Keratinocyte (primary cell): ENCODE results near the gene BRINP3. TPM values are rescaled to one million over a fixed set of nuclear protein-coding genes. Genes with fewer than 3 reads are reported as not detected.

Source experiments
- DNase-seq: peaks from one replicate; pipeline ENCODE4 v3.0.0-alpha.2; 2011; ENCODE audit warnings: low read depth, missing footprints, low spot score
- FAIRE-seq: peaks from 2 replicates; lab custom pipeline; 2011; peaks lifted over from hg19 to GRCh38; lab: Jason Lieb, UNC
- H2AFZ ChIP-seq: 2 replicates; pipeline ENCODE4 v1.6.0; 2012; ENCODE audit warnings: low read length, control low read depth, inconsistent platforms; ENCODE audit not compliant: control insufficient read depth
- H3K27ac ChIP-seq: 2 replicates; pipeline ENCODE4 v1.5.1; 2011; ENCODE audit warnings: low read length; ENCODE audit not compliant: control insufficient read depth, insufficient read depth
- H3K27me3 ChIP-seq: 3 replicates; pipeline ENCODE4 v1.6.0; 2011; ENCODE audit warnings: low read length; ENCODE audit not compliant: control insufficient read depth, insufficient read depth; ENCODE audit errors: extremely low read depth
- H3K36me3 ChIP-seq, 2 experiments: 2 replicates in 1 of 2; 3 replicates in 1 of 2; pipeline ENCODE4 v1.5.1; 2011; ENCODE audit warnings: low read length in 2 of 2, mild to moderate bottlenecking in 1 of 2; ENCODE audit not compliant: control insufficient read depth in 2 of 2, insufficient read depth in 2 of 2; ENCODE audit errors: extremely low read depth in 1 of 2
- H3K4me1 ChIP-seq: 3 replicates; pipeline ENCODE4 v1.5.1; 2011; ENCODE audit warnings: low read length; ENCODE audit not compliant: control insufficient read depth, insufficient read depth; ENCODE audit errors: extremely low read depth
- H3K4me2 ChIP-seq: 3 replicates; pipeline ENCODE4 v1.6.0; 2011; ENCODE audit warnings: low read depth, low read length; ENCODE audit not compliant: control insufficient read depth, insufficient read depth; ENCODE audit errors: extremely low read depth
- H3K4me3 ChIP-seq, 3 experiments: fragments of 200-600 bp in 1 of 3; sonication (generic) in 1 of 3; 2 replicates in 2 of 3; 3 replicates in 1 of 3; pipeline ENCODE4 v1.5.1; 2011 to 2016; ENCODE audit warnings: low read length in 3 of 3, mild to moderate bottlenecking in 3 of 3, control low read depth in 2 of 3, inconsistent platforms in 1 of 3, low read depth in 1 of 3, mixed read lengths in 1 of 3, mixed run types in 1 of 3, moderate library complexity in 1 of 3; ENCODE audit not compliant: control insufficient read depth in 2 of 3, insufficient read depth in 2 of 3; ENCODE audit errors: extremely low read depth in 1 of 3
- H3K79me2 ChIP-seq: 2 replicates; pipeline ENCODE4 v1.6.0; 2012; ENCODE audit warnings: low read length; ENCODE audit not compliant: control insufficient read depth, insufficient read depth
- H3K9ac ChIP-seq: 3 replicates; pipeline ENCODE4 v1.6.0; 2011; ENCODE audit warnings: low read length; ENCODE audit not compliant: control insufficient read depth, insufficient read depth; ENCODE audit errors: extremely low read depth
- H3K9me1 ChIP-seq: 3 replicates; pipeline ENCODE4 v1.6.0; 2011; ENCODE audit warnings: low read length; ENCODE audit not compliant: control insufficient read depth, insufficient read depth; ENCODE audit errors: extremely low read depth
- H3K9me3 ChIP-seq: 2 replicates; pipeline ENCODE4 v1.5.1; 2012; ENCODE audit warnings: low read depth, low read length; ENCODE audit not compliant: control insufficient read depth
- H4K20me1 ChIP-seq: 3 replicates; pipeline ENCODE4 v1.6.0; 2011; ENCODE audit warnings: low read length; ENCODE audit not compliant: control insufficient read depth, insufficient read depth; ENCODE audit errors: extremely low read depth
- CTCF ChIP-seq, 3 experiments: IDR thresholded peaks in 1 of 3; conservative IDR thresholded peaks in 1 of 3; optimal IDR thresholded peaks in 1 of 3; 2 replicates in 2 of 3; 3 replicates in 1 of 3; pipeline versions ENCODE3 to v1.5.1; 2011; ENCODE audit warnings: low read length in 3 of 3, mild to moderate bottlenecking in 3 of 3, moderate library complexity in 2 of 3, control low read depth in 1 of 3, inconsistent platforms in 1 of 3; ENCODE audit not compliant: insufficient read depth in 2 of 3; ENCODE audit errors: extremely low read depth in 1 of 3
- EZH2 ChIP-seq: IDR thresholded peaks from one replicate; pipeline ENCODE4 v1.6.1; 2012; ENCODE audit warnings: inconsistent platforms, mild to moderate bottlenecking, low read length, moderate library complexity
- dilution Hi-C: fragments of 300-500 bp; cut with MboI; formaldehyde crosslinking; loops from one replicate; pipeline ENCODE4 v1.7.0; 2020; ENCODE audit warnings: low sequenced_read_pairs; ENCODE audit not compliant: extremely low pct_ligation_motif_present
- polyA plus RNA-seq, 5 experiments: library from polyadenylated mRNA; depleted of rRNA in 3 of 5; stranded (reverse) in 3 of 5; stranded (forward) in 1 of 5; unstranded in 1 of 5; fragments of >200 nt; gene quantifications; 1 replicate in 1 of 5; 2 replicates in 3 of 5; 3 replicates in 1 of 5; pipeline versions ENCODE4 v1.2.1 to v1.2.3, GENCODE V29; 2011 to 2012; ENCODE audit warnings: missing spikeins in 2 of 5, low read depth in 1 of 5, low replicate concordance in 1 of 5

The BRINP3 gene
- polyA plus RNA-seq, 1 donor (not counting 4 experiments of a cell fraction or from before 2014, with no cell fraction given), result not detected

- dilution Hi-C loops, result no loop called here
These were observed 300.1 kb downstream of the BRINP3 start for GRCh38 chr1:190177555-190177954.

GRCh38 chr1:190176776-190177175 is 300.9 kb downstream of the BRINP3 start:
- no peak overlapping the region for H2AFZ ChIP-seq
- H3K9ac ChIP-seq, result no peak overlapping the region
- no peaks in the 10 kb centered on the region for H3K4me1 ChIP-seq
- H4K20me1 ChIP-seq, result no peaks in the 10 kb centered on the region
- H3K36me3 ChIP-seq, result no peaks in the 10 kb centered on the region
- H3K79me2 ChIP-seq, result no peaks in the 10 kb centered on the region
- no peak overlapping the region for H3K4me2 ChIP-seq
- DNase-seq (no peak), FAIRE-seq (no peak)
- TF ChIP-seq CTCF (optimal IDR thresholded peaks at IDR 0.05 in 1 of 3, IDR thresholded peaks at IDR 0.05 in 1 of 3, conservative IDR thresholded peaks at IDR 0.05 in 1 of 3; ENCODE audit: extremely low read depth in 1 of 3, insufficient read depth in 2 of 3, low read length in 3 of 3), result no peak
- TF ChIP-seq EZH2, result no peak
- H3K9me3 ChIP-seq, result no peaks in the 10 kb centered on the region
- H3K4me3 ChIP-seq, result no peak overlapping the region
- dilution Hi-C loops, result no loop called here
- no peak overlapping the region for H3K27ac ChIP-seq
- H3K27me3 ChIP-seq, result no peaks in the 10 kb centered on the region
- H3K9me1 ChIP-seq, result no peaks in the 10 kb centered on the region

More at GRCh38 chr1:190177555-190177954, 300.1 kb downstream of the BRINP3 start:
- H3K4me1 ChIP-seq, result no peaks in the 10 kb centered on the region
- TF ChIP-seq EZH2 (no peak), CTCF (optimal IDR thresholded peaks at IDR 0.05 in 1 of 3, IDR thresholded peaks at IDR 0.05 in 1 of 3, conservative IDR thresholded peaks at IDR 0.05 in 1 of 3; ENCODE audit: extremely low read depth in 1 of 3, insufficient read depth in 2 of 3, low read length in 3 of 3) (no peak)
- no peak overlapping the region for H3K27ac ChIP-seq
- H3K36me3 ChIP-seq, result no peaks in the 10 kb centered on the region
- FAIRE-seq (no peak), DNase-seq (no peak)
- no peaks in the 10 kb centered on the region for H3K79me2 ChIP-seq
- no peak overlapping the region for H2AFZ ChIP-seq
- no peaks in the 10 kb centered on the region for H3K27me3 ChIP-seq
- H3K4me3 ChIP-seq, result no peak overlapping the region
- no peaks in the 10 kb centered on the region for H4K20me1 ChIP-seq
- no peaks in the 10 kb centered on the region for H3K9me1 ChIP-seq
- H3K9ac ChIP-seq, result no peak overlapping the region
- no peaks in the 10 kb centered on the region for H3K9me3 ChIP-seq
- no peak overlapping the region for H3K4me2 ChIP-seq
